GM19438 (cell line): ENCODE measurements around the gene ST14.
A peak's percentile ranks its signal among the peaks of the same experiment; 100 is the strongest.
"Not testable (repeated sequence)": the region's sequence is repeated elsewhere in the genome, so short reads cannot be mapped to it uniquely, and the experiment has no call there.

Source experiments
- ATAC-seq: cut with Tn5 transposase; IDR thresholded peaks from one replicate; pipeline ENCODE4 v1.9.1; 2021; ENCODE audit warnings: low read depth; ENCODE audit not compliant: unreplicated experiment

Gene ST14

DNA sequence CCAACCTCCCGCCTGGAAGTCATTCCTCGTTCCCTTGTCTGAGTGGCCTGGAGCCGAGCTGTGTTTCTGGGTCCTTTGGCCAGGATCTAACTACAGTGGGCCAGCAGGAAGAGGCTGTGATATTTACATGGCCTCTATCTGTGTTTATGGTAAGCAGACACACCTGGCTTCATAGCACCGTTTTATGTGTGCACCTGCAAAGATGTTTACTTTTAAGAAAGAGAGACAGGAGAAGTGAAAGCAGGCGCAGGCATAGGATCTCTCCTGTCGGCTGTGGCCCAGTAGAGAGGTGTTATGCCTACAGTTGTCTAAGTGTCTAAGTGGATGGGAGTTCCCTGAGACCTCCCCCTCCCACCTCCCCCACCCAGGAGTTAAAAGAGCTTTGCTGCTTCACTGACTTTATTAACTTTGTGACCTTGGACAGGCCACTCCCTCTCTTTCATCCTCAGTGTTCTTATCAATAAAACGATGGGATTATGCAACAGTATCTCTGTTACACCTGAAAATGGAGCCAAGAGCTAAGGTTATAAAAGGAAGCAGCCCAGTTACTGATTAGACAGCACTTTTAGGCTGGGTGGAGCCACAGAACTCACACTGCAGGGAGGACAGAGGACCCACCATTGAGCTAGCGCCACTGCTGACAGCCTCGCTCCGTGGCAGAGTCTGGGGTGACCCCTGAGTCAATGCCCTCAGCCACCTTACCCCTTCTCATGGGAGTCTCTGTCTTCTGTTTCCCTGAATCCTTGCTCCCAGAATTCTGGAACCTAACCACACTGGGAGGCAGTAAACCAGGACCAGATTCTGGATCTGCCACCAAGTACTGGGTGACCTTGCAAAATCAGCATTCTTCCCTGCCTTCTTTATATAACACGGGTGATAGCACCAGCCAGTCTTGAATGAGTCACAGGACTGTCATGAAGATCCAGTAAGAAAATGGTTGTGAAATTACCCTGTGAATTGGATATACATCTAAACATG is 22.0 kb downstream of the ST14 start:
- peak; percentile 78 for ATAC-seq

DNA sequence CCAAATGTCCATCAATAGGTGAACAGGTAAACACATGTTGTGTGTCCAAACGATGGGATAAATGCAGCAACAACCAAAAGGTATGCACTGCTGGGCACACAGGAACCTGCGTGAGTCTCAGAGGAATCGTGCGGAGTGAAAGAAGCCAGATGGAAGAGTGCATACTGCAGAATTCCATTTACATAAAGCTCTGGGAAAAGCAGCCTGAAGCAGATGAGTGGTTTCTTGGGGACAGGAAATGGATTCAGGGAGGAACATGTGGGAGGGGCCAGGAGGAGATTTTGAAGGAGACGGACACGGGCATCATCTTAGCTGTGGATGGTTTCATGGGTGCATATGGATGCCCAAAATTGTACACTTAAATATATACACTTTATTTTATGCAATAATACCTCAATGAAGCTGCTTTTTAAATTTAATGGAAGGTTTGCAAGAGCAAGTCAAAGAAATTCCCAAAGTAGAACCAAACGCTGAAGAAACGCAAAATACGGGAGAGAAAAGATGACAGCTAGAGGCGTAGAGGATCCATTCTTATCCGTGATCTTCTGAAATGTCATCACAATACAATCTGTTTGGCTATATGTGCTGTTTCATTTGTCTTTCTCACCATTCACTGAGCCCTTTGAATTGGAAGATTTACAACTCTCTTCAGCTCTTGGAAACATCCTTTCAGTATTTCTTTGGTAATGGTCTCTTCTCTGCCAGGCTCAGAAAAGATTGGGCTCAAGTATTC is 24.5 kb downstream of the ST14 start:
- ATAC-seq = no peak

DNA sequence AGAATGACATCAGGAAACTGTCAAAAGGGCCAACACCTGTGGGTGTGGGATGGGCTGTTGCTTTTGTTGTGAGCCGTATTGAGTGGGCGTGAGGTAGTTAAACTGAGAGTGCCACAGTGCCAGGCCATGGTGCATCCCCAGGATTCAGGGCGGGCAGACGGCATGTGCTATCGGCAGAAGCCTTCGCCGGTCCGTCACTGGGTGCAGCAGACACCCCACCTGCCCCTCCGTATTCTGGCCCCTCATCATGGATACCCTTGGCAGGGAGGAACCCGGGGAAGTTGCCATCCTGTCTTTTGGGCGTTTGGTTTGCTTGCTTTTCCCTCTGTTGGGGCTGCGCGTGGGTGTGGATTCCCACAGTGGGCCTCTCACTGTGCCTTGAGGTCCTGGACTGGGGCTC is 27.5 kb downstream of the ST14 start:
- ATAC-seq = no peak

DNA sequence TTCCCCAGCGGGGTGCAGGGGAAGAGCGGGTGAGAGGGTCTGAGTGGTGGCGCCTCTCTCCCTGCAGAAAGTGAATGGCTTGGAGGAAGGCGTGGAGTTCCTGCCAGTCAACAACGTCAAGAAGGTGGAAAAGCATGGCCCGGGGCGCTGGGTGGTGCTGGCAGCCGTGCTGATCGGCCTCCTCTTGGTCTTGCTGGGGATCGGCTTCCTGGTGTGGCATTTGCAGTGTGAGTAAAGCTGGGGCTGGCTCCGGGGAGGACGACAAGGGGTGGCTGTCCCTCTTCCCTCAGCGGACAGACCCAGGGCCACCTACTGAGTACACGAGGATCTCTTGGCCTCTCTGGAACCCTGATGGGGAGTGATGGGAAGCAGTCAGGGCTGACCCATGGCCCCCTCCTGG is 28.5 kb downstream of the ST14 start:
- ATAC-seq = no peak

DNA sequence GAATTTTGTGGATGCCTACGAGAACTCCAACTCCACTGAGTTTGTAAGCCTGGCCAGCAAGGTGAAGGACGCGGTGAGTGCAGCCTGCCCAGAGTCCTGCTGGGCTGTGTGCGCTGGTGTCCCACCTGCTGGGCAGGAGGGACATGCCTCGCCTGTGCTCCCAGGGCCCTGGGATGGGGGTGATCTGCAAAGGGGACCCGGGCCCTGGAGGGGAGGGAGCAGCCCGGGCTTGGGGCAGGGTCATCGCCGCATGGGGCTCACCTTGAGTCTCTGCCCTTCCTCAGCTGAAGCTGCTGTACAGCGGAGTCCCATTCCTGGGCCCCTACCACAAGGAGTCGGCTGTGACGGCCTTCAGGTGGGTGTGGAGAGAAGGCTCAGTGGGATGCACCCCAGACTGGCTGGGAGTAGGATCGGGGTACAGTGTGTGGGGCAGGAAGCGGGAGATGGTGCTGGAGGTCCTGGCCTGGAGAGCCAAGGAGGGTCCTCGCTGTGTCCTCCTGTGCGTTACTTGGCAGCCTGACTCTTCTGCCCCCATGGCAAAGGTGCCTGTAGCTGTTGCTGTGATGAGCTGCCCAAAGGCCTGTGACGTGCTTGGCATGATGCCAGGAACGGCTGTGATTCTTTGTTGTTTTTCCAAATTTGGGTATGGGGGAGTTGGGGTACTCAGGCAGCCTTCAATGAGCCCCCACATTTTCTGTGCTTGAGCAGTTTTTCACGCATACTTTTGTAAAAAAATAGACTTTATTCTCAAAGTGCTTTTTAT is 29.2 kb downstream of the ST14 start:
- no peak for ATAC-seq

DNA sequence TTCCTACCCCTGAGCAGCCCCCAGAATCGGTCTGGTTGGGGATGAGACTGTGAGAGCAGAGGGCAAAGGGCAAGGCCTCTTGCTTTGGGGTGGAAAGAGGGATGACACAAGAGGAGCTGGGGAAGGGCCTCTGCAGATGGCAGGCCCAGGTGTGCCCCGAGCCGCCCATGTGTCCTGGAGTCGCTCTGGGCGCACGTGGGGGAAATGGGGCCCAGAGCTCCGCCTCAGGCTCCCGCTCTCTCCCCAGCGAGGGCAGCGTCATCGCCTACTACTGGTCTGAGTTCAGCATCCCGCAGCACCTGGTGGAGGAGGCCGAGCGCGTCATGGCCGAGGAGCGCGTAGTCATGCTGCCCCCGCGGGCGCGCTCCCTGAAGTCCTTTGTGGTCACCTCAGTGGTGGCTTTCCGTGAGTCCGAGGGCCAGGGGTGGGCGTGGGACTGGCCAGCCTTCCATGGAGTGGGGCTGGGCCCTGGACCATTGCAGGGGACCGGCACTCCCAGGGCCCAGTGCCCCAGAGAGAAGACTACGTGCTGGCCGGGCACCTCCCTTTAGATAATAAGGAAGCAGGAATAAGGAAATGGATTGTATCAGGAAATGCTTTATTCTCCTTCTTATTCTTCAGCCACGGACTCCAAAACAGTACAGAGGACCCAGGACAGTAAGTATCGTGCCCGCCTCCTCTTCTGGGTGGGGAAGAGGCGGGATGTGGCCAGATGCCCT is 30.1 kb downstream of the ST14 start:
- no peak for ATAC-seq

DNA sequence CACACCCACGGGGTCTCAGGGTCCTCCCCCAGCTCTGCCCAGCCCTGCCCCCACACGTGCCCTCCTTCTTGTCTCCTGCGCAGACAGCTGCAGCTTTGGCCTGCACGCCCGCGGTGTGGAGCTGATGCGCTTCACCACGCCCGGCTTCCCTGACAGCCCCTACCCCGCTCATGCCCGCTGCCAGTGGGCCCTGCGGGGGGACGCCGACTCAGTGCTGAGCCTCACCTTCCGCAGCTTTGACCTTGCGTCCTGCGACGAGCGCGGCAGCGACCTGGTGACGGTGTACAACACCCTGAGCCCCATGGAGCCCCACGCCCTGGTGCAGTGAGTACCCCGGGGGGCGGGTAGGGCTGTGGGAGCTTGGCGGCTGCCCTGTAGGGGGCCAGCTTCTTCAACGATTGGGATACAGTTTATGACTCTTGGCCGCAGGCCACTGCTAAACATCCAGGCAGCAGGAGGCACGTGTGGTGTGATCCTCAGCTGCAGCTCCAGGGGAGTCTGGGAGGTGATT is 30.8 kb downstream of the ST14 start:
- no peak for ATAC-seq

DNA sequence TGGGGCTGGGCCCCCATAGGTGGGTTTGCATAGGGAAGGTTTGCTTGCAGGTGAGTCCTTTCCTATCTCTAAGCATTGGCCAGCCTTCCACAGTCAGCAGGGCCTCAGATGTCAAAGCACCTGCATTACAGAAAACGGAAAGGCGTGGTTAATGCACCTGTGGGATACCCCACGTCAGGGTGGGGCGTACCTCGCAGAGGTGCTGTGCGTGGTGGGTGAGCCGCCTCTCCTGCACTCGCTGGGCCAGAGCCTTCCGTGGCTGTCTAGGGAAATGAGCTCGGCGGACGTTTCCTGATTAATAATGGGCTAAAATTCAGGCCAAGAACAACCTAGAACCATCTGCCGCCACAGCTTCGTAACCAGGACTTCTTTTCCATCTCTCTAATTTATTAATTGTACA is 32.3 kb downstream of the ST14 start:
- ATAC-seq = no peak

DNA sequence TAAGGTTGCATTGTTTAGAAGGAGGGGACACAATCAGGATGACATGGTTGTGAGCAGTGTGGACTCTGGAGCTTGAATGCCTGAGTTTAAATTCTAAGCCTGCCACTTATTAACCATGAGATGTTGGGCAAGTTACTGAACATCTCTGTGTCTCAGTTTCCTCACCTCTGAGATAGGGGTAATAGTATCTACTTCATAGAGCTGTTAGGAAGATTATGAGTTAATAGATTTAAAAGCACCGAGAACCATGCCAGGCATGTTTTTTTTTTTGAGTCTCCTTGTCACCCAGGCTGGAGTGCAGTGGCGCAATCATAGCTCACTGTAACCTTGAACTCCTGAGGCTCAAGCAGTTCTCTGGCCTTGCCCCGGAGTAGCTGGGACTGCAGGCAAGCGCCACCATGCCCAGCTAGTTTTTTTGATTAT is 33.3 kb downstream of the ST14 start:
- ATAC-seq = no peak

DNA sequence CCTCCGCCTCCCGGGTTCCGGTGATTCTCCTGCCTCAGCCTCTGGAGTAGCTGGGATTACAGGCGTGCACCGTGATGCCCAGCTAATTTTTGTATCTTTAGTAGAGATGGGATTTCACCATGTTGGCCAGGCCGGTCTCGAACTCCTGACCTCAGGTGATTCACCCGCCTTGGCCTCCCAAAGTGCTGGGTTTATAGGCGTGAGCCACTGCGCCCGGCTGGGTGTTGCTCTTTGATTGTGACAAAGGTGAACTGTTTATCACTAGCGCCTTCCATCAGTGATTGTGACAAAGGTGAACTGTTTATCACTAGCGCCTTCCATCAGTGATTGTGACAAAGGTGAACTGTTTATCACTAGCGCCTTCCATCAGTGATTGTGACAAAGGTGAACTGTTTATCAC is 34.0 kb downstream of the ST14 start:
- not testable (repeated sequence) for ATAC-seq

DNA sequence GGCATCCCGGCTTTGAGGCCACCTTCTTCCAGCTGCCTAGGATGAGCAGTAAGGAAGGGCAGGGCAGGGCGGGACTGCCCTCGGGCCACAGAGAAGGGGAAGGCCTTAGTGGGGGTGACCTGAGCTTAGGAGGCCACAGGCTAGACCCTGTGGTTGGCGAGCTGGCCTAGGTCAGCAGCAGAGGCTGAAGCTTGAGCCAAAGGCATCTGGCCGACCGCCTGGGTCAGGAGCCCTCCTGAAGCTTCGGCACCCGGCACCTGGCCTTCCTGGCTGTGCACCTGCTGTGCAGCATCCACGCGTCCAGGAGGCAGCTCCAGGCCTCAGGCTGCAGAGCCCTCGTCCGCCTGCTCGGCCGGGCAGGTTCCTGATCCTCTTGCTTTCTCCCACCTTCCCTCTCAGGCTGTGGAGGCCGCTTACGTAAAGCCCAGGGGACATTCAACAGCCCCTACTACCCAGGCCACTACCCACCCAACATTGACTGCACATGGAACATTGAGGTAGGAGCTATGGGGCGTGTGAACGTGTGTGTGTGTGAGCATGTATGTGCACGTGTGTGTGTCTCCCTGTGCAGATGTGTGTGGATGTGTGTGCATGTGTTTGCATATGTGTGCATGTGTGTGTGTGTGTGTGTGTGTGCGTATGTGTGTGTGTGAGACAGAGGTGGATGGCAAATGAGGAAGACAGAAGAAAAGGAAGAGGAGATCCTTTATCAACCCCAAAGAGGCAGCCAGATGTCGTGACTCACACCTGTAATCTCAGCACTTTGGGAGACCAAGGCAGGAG is 34.9 kb downstream of the ST14 start:
- ATAC-seq = no peak

DNA sequence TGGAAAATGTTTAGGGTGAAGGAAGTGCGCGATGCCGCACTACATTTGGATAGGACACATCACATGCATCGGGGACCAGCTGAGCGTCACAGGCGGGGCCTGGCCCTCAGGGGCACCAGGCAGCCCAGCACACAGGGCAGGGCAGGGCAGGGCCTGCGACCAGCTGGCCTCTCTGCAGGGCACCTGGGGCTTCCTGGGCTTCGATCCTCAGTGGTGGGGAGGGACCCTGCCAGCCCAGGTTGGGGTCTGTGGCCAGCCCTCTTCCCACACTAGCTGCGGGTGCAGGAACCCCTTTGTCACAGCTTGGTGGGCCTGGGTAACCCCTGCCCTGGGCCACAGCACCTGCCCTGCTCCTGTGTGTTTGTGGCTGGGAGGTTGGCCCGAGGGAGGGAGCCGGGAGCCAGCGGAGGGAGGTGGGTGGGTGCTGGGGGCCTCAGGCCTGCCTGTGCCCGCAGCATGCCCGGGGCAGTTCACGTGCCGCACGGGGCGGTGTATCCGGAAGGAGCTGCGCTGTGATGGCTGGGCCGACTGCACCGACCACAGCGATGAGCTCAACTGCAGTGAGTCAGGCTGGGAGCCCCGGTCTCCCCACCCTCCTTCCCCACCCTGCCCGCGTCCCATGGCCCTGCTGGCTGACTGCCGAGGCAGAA is 37.9 kb downstream of the ST14 start:
- no peak for ATAC-seq

DNA sequence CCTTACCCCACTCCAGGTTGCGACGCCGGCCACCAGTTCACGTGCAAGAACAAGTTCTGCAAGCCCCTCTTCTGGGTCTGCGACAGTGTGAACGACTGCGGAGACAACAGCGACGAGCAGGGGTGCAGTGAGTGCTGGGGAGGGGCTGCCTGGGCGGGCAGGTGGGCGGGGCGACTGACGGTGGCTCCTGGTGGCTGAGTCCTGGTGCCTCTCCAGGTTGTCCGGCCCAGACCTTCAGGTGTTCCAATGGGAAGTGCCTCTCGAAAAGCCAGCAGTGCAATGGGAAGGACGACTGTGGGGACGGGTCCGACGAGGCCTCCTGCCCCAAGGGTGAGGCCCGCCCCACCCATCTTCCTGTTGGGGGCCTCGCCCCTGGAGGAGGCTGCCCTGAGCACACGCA is 38.7 kb downstream of the ST14 start:
- ATAC-seq = no peak

DNA sequence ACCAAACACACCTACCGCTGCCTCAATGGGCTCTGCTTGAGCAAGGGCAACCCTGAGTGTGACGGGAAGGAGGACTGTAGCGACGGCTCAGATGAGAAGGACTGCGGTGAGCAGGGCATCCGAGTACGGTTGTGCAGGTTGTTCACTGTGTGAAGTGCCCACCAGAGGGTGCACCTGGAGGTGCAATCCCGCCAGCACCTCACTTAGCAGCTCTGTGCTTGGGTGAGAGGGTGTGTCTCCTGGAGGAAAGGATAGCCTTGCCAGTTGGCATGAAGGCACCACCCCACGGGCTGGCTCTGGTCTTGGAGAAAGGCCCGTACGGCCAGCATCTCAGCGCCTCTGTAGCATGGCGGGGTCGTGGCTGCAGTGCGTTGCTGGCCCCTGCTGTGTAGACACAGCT is 39.4 kb downstream of the ST14 start:
- ATAC-seq = no peak

DNA sequence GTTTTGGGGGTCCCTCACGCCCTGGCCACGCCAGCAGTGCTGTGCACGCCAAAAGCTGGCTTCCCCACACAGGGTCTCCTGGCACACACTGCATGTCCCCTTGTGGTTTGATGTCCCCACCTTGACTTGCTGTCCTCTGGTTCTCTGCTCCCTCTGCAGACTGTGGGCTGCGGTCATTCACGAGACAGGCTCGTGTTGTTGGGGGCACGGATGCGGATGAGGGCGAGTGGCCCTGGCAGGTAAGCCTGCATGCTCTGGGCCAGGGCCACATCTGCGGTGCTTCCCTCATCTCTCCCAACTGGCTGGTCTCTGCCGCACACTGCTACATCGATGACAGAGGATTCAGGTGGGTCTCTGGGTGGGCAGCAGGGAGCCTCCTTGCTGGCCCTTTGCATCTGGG is 40.2 kb downstream of the ST14 start:
- no peak for ATAC-seq

DNA sequence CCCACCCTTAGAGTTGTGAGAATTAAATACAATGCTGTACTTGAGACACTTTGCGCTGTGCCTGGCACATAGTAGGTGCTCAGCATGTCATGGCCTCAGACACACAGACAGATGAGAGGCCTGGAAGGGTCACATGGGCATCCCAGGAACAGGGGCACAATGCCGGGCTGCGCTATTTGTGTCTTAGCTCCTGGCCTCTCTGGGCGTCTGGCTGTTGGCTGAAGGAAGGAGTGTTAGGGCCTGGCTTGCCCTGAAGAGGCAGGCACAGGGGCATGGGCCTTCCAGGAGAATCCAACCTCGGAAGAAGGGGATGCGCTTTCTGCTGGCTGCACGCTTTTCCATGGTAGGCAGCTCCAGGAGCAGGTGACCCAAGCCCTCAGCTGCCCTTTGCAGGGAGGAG is 41.4 kb downstream of the ST14 start:
- no peak for ATAC-seq

DNA sequence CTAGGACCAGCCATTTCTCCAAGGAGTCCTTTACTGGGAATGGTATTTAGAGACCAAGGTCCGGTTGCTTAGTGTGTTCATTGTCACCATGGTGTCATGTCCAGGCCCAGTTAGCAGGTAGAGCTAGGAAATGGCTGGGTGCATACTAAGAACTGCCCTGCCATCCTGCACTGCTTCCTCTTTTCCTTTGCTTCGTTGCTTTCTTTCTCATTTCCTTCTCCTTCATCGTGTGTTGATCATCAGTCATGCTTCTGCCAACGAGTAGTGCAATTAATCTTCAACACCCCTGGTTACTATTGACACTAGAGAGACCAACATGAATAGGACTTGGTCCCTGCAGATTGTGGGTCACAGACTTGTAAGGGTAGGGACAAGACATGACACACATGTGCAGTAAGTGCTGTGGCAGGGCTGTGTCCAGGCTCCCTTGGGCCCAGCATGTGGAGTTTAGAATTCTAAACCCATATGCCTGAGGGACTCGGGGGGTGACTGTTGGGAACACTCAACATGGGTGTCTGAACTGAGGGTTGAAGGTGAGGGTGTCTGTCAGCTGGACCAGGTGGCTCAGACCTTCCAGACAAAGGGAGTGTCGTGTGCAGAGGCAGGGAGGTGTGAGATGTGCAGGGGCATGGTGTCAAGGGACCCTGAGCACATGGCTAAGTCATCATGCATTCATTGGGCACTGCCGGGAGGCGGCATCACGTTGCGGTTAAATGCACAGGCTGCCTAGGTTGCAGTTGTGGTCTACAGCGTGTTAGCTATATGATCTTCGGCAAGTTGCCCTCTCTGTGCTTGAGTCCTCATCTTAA is 42.6 kb downstream of the ST14 start:
- ATAC-seq = no peak
